Left kidney (tissue), 2 donors: ENCODE measurements around the gene TMPRSS3. TPM values are rescaled to one million over a fixed set of nuclear protein-coding genes. Genes with fewer than 3 reads are reported as not detected.

Experiments used
- DNase-seq: peaks from one replicate; pipeline ENCODE4 v3.0.0-alpha.2; 2013
- polyA plus RNA-seq: library from polyadenylated mRNA; unstranded; fragments of 120-200 nt; gene quantifications from one replicate; pipeline ENCODE4 v1.2.1, GENCODE V29; 2013; ENCODE audit not compliant: insufficient read length

Gene TMPRSS3
- polyA plus RNA-seq, 1 donor = 1.7 TPM

DNA sequence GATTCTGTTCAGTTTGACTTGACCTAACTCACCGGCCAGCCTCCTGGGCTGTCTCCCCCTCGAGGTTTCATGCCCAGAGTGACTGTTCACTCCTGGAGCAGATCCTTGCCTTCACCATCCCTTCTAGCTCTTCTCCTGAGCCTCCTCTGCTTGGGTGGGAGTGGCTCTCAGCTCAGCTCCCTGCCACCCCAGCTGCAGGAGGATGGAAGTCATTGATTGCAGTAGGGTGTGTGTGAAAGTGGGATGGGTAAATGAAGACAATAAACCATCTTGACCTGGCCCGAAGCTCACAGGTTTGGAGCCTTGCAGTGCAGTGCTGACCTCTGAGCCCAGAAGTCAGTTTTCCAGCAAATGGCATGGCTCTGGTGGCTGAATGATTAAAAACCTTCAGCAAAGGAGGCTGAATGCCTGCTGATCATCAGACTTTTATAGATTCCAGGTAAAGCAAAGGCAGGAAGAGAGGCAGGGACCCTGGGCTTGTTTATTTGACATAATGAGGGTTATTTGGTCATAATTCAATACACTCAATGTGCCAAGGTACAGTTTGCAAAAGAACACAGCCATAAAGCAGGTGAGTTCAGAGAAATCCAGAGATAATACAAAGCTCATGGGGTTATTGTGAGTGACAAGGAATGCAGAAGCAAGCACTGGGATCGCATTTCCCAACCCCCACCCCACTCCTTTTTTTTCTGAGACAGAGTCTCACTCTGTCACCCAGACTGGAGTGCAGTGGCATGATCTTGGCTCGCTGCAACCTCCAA is 63.1 kb downstream of the TMPRSS3 start:
- no peak for DNase-seq

DNA sequence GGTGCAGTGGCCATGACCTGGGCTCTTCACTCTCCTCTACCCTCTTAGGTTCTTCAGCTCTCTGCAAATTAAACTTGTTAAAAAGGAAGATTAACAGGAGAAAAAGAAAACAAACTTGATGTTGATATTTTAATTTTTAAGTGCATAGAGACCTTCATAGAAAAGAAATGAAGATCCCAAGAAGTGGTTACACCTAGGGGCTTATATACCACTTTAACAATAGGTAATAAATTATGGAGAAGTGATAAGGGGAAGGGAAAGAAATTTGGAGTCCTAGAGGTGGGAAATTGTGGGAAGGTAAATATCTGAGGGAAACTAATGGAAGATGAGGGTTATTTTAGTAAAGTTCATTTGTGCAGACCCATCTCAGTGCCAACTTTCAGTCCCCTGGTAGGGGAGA is 64.2 kb downstream of the TMPRSS3 start:
- no peak for DNase-seq

DNA sequence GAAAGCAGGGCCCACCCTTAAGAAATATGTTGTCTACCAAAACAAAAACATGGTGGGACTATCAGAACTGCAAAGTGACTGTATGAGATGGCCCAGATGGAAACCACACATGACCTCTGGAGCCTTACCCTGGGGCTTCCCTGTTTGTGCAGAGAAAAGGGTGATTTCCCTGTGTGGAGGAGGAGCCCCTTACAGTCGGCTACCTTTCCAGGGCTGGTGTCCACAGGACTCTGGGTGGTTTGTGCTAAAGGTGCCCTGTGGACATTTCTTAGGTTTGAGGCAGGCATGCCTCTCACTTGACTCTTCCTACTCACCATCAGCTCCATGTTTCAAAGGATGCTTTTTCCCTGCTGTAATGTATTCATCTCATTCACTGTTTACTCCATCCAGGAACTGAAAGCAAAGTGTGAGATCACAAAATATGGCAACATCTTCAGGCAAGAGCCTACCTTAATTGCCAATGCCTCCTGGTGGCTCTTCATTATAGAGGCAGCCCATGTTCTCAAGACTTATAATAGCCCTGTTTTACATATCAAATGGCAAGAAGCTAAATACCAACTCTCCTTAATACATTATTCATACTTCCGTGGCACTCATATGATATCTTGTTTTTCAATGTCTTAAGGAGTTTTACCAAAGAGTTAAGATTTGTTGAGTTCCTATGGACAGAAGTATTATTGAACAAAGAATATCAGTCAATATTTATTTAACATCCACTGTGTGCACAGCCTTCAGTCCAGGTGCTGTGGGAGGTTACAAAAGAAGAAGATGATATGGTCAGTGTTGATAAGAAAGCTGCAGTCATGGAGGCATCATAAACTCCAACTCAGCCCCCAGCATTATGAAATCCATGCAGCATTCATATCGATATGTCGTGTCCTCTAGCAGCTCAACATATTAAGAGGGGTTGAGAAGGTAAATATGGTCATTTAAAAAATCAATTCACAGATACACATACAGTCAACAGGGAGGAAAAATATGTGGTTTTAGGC is 65.2 kb downstream of the TMPRSS3 start:
- DNase-seq = no peak

DNA sequence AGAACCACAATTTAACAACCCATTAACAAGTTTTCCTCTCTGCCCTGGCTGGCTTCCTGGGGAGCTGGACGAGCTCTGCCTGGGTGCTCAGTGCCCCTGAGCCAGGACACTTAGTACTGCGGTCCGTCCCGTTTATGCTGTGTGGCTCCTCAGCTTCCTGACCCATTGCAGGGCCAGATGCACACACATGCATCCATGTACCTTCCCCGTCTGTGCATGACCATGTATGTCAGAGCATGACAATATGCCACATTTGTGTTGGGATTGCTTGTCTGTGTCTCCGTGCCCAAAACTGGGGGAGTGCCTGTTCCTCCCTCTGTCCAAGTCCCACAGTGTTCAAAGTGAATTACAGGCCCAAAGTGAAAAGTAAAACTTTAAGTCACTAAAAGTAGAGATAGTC is 71.0 kb downstream of the TMPRSS3 start:
- no peak for DNase-seq

Other genes starting within 250 kb of the TMPRSS3 start
- gene ABCG1, start 176.9 kb downstream of the TMPRSS3 start, polyA plus RNA-seq = 10.2 TPM
- 3.0 TPM for gene TFF3, start 80.6 kb downstream of the TMPRSS3 start, polyA plus RNA-seq
- not detected for gene TFF2, start 45.1 kb downstream of the TMPRSS3 start, polyA plus RNA-seq
- gene TFF1, start 29.5 kb downstream of the TMPRSS3 start, polyA plus RNA-seq = not detected
- not detected for gene UBASH3A, start 7.8 kb upstream of the TMPRSS3 start, polyA plus RNA-seq
- 14.4 TPM for gene RSPH1, start 100.2 kb upstream of the TMPRSS3 start, polyA plus RNA-seq
- 8.0 TPM for gene SLC37A1, start 117.8 kb upstream of the TMPRSS3 start, polyA plus RNA-seq